ENCODE measurements around the gene DPM2.

Gene DPM2

GRCh38 chr9:127945338-127945737 lies 7.7 kb upstream of the DPM2 start:
- POLR2A ChIA-PET: no interaction called here
- DNase-seq (ENCODE audit: extremely low spot score): no peak
- no peak for TF ChIP-seq CTCF (IDR thresholded peaks at IDR 0.05; ENCODE audit: control extremely low read depth, extremely low read depth, low read depth, missing control alignments)
- CTCF ChIA-PET: interaction anchor here (1.5 to 25.1 kb wide), 4 partner anchors 13 to 93 kb away, joined by 5 to 615 read pairs (median 156); partner anchors contain the start of gene PIP5KL1

GRCh38 chr9:127944586-127945218 lies 7.0 kb upstream of the DPM2 start:
- DNase-seq (ENCODE audit: extremely low spot score): no peak
- POLR2A ChIA-PET: no interaction called here
- CTCF ChIA-PET: interaction anchor here (0.9 to 25.1 kb wide), 18 partner anchors 13 to 173 kb away, joined by 3 to 615 read pairs (median 7); partner anchors contain the start of genes EEIG1, NAIF1, PIP5KL1 and SLC25A25
- TF ChIP-seq CTCF (IDR thresholded peaks at IDR 0.05; ENCODE audit: control extremely low read depth, extremely low read depth, low read depth, missing control alignments): no peak

GRCh38 chr9:127943731-127944144 lies 6.1 kb upstream of the DPM2 start:
- ChIA-PET CTCF (interaction anchor here (0.6 to 25.1 kb wide), 36 partner anchors 12 to 209 kb away, joined by 3 to 615 read pairs (median 5); partner anchors contain the start of genes EEIG1, NAIF1, PIP5KL1 and SLC25A25), POLR2A (interaction anchor here (0.5 to 0.6 kb wide), 2 partner anchors 135 to 216 kb away, joined by 3 read pairs; partner anchors contain the start of gene BBLN)
- DNase-seq (ENCODE audit: extremely low spot score): peak; percentile 86
- peak; percentile 90 for TF ChIP-seq CTCF (IDR thresholded peaks at IDR 0.05; ENCODE audit: control extremely low read depth, extremely low read depth, low read depth, missing control alignments)

GRCh38 chr9:127943011-127943662 lies 5.5 kb upstream of the DPM2 start:
- TF ChIP-seq CTCF (IDR thresholded peaks at IDR 0.05; ENCODE audit: control extremely low read depth, extremely low read depth, low read depth, missing control alignments): no peak
- ChIA-PET POLR2A (interaction anchor here (0.6 kb wide), 1 partner anchor 136 kb away, joined by 3 read pairs; no protein-coding TSS in a partner anchor), CTCF (interaction anchor here (0.6 to 25.1 kb wide), 42 partner anchors 11 to 208 kb away, joined by 3 to 615 read pairs (median 5); partner anchors contain the start of genes EEIG1, NAIF1, PIP5KL1 and SLC25A25)
- no peak for DNase-seq (ENCODE audit: extremely low spot score)

GRCh38 chr9:127942216-127943010 lies 4.8 kb upstream of the DPM2 start:
- POLR2A ChIA-PET: no interaction called here
- peak; percentile 76 for DNase-seq (ENCODE audit: extremely low spot score)
- CTCF ChIA-PET: interaction anchor here (0.6 to 25.1 kb wide), 30 partner anchors 10 to 207 kb away, joined by 3 to 615 read pairs (median 5); partner anchors contain the start of genes EEIG1, NAIF1, PIP5KL1 and SLC25A25
- peak; percentile 84 for TF ChIP-seq CTCF (IDR thresholded peaks at IDR 0.05; ENCODE audit: control extremely low read depth, extremely low read depth, low read depth, missing control alignments)

GRCh38 chr9:127941961-127942215 lies 4.2 kb upstream of the DPM2 start:
- CTCF ChIA-PET: interaction anchor here (1.0 to 25.1 kb wide), 16 partner anchors 10 to 176 kb away, joined by 3 to 615 read pairs (median 8); partner anchors contain the start of genes EEIG1, NAIF1, PIP5KL1 and SLC25A25
- no peak for TF ChIP-seq CTCF (IDR thresholded peaks at IDR 0.05; ENCODE audit: control extremely low read depth, extremely low read depth, low read depth, missing control alignments)
- POLR2A ChIA-PET: no interaction called here
- no peak for DNase-seq (ENCODE audit: extremely low spot score)
